Activated CD4-positive, alpha-beta T cell treated with anti-CD3 and anti-CD28 coated beads for 48 hours (primary cell): ENCODE measurements around the gene PALB2.

Experiments used
- DNase-seq: peaks from one replicate; pipeline ENCODE4 v3.0.0-alpha.2; 2020

PALB2 gene

GRCh38 chr16:23640931-23641765 is at the start of gene PALB2, which contains the start of gene DCTN5:
Gene PALB2, minus strand, starts transcription at chr16:23641310. Its CDS starts 153 bp downstream, at chr16:23641157.
Gene DCTN5, plus strand, starts transcription at chr16:23641466. Its CDS starts 77 bp downstream, at chr16:23641543.
- peak; percentile 93 for DNase-seq

GRCh38 chr16:23689442-23690187 is 48.5 kb upstream of the PALB2 start:
- no peak for DNase-seq

DNA sequence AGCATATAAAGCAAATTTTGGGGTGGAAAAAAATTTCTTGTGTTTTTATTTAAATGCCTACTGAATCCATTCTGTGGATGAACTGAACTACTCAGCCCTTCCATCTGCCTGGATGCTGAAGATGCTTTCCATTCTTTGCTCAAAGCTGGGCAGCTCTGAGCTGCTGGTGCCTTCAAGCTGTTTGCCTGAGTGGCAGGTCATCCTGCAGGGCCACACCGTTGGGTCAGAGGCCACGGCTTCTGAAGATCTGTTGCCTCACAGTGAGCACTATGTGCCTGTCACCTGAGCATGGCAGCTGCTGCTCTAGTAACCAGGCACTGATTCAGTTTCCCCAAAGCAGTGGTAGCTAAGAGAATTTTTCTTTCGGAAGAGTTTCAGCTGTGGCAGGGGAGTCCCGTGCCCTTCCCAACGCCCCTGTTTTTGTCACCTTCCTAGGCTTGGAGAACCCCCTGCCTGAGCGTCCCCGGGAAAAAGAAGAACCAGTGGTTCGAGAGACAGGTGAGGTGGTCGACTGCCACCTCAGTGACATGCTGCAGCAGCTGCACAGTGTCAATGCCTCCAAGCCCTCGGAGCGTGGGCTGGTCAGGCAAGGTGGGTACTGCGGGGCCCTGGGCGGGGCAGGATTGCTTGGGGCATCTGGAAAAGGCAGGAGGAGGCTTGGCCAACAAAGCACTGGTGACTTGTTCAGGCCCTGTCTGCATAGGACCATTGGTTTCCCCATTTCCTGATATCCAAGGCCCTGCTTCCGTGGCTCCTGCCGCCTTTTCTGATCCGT is 46.1 kb upstream of the PALB2 start:
- no peak for DNase-seq

- DNase-seq, result no peak
Observed at GRCh38 chr16:23683487-23683886, 42.4 kb upstream of the PALB2 start.

GRCh38 chr16:23682181-23682580 is 41.1 kb upstream of the PALB2 start:
- no peak for DNase-seq

DNA sequence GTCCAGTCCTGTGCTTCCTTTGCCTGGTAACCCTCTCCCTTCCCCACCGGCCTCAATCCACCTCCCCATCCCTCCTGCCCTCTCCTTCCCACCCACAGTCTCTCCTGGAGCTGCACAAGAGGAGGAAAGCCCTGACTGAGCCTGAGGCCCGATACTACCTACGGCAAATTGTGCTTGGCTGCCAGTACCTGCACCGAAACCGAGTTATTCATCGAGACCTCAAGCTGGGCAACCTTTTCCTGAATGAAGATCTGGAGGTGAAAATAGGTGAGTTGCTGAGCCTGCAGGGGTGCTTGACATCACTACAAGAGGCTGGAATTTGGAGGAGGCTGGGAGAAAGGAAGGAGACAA is 38.9 kb upstream of the PALB2 start:
- no peak for DNase-seq

DNA sequence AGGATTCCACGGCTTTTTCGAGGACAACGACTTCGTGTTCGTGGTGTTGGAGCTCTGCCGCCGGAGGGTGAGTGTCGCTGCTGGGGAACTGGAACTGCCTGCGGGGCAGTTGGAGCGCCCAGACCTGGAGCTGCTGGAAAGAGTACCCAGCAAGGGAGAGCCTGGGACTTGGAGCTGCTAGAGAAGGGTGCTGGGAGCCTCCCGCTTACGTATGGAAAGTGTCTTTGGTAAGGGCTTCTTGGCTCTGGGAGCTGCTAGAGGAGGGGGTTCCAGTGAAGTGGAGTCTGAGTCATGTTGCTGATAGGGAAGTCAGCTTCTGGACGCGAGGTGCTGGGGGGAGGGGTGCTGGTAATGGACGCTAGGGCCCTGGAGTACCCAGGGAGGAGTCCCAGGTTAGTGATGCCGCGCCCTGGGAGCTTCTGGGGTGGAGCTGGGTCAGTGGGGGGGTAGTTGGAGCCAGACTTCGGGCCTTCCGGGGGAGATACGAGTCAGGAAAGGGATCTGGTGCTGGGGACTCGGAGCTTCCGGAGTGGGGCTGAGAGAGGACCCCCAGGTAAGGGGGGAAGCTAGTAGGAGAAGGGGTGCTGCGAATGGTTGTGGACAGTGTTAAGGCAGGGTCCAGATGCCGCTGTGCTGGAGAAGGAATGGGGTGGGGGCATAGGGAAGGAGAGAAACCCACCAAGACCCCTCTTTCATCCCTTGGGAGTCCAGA is 38.3 kb upstream of the PALB2 start:
- peak; percentile 59 for DNase-seq

- peak; percentile 91 for DNase-seq
Observed at GRCh38 chr16:23678430-23679273, 37.5 kb upstream of the PALB2 start, which contains the start of gene PLK1. Gene PLK1, plus strand, starts transcription at chr16:23678889. Its CDS starts 44 bp downstream, at chr16:23678933.

DNA sequence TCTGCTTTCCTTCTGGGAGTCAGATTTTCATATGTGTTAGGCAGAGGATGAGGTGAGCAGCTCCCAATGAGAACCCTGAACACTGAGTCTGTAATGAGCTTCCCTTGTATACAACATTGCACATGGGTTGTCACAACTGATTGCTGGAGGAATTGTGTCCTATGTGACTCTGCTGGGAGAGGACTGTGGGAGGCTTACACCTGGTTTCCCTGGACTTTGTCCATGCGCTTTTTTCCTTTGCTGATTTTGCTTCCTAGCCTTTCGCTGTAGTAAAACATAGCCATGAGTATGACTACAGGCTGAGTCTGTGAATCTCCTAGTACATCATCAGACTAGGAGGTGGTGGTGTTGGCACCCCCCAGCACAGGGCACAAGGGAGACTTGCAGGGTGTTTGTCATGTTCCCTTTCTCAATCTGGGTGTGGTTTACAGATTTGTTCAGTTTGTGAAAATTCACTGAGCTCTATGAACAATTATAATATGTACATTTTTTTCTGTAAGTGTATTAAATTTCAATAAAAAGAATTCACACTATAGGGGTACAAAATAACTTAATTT is 35.9 kb upstream of the PALB2 start:
- no peak for DNase-seq

DNA sequence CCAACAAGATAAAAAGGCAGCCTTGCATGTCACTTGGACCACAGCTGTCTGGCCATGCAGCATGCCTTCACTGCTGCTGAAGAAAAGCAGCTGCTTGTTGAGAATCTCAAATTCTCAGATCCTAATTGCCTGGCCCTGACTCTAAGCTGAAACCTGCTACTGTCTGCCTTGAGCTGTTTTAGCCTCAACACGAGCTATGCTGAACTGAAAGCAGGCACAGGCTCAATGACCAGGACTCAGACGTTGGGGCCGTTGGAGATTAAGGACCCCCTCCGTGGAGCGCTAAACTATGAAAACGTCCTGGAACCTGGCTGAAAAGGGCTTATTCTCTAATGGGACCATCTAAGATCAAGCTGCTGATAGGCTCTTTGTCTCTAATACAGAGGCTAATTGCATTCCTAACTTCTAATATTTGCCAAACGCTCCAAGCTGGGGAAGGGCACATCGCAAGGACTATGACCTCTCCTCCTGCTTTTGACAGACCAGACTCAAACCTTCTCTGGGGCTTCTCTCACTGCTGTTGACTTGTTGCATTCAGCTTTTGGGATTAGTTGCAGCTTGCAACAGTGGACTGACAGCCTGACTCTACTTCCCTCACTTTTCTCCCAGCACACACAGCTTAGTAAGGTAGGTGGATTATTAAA is 33.0 kb upstream of the PALB2 start:
- no peak for DNase-seq

- DNase-seq, result peak; percentile 71
Observed at GRCh38 chr16:23670137-23670776, 29.1 kb upstream of the PALB2 start.

DNA sequence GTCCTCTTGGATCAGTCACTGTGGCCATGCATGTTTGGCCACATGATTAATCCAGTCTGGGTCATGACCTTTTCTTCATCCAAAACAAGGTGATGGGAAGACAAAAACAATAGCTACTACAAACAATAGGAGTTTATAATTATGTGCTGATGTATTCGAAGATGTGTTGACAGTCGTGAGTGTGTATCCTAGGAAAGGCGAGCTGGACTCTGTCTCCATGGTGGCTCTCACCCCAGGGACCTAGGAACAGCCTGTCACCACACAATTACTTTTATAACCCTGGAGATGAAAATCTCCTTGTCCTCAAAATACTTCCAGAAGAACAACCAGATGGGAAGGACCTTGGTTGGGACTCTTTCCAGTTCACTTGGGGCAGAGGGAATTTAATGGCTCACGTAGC is 27.8 kb upstream of the PALB2 start:
- DNase-seq, result no peak

GRCh38 chr16:23668225-23668624 is 27.1 kb upstream of the PALB2 start:
- DNase-seq, result no peak

- DNase-seq, result no peak
Observed at GRCh38 chr16:23667355-23667659, 26.2 kb upstream of the PALB2 start.

DNA sequence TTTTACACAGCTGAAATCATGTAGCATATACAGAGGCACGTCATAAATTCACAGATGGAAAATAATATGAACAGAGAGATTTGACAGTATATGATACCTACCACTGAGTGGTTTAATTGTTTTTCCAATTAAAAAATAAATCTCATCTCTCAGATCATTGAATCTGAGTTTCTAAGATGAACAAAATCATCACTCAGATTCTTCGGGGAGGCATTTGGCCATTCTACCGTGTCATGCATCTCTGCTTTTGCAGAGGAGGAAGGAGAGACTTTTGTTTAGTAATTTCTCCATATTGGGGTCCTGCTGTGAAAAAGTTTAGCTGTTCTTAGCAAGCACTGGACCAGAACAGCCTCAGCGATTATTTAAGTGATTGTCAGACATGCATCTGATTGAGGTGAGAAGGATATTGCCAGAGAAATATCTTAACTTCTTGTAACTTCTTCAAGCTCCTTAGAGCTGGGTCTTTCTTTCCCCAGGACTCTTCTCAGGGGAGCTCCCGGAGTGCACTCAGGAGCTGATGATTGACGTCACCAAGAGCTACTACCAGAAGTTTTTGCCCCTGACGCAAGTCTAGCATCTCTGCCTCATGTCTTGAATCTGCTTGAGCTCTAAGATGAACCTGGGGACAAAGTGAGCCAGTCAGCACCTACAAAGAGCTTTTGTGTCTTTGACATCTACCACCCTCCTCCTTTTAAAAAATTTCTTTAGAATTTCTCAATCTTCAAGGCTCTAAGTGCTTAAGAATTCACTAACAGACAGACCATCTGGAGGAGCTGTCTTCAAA is 25.7 kb upstream of the PALB2 start:
- DNase-seq, result no peak

- no peak for DNase-seq
Observed at GRCh38 chr16:23663918-23664317, 22.8 kb upstream of the PALB2 start.

GRCh38 chr16:23651943-23652468 is 10.9 kb upstream of the PALB2 start:
- no peak for DNase-seq

DNA sequence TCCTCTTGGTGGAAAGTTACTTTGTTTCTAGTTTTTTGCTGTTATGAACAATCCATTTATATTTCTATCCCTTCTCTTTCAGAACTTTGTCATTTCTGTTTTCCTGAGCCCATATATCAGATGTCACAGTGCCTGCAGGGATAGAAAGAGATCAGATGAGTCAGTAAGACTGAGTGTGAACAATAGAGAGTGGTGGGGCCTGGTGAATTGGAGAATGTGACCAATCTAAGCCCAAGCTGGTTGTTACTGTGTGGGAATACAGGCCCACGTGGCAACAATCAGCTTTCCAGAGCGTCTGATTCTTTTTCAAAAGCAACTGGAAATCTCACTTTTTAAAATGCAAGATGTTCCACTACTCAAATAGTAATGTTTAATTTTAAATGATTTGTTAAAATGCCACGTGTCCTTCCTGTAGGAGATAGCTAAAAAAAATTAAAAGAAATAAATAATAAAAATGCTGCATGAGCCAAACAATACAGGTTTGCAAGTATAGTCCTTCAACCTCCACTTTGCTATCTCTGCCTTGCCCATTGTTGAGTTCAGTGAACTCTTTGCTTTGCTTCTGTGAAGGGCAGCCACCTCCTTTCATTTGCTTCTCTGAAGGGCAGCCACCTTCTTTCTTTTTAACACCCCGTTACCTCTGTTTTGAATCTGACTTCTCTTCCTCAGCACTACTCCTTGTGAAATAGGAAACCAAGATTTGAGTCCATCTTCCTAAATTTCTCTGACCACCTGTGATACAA is 9.7 kb upstream of the PALB2 start:
- DNase-seq, result peak; percentile 13
